ENCODE data around the gene PLK5.
"Not testable (repeated sequence)": the region's sequence is repeated elsewhere in the genome, so short reads cannot be mapped to it uniquely, and the experiment has no call there.

Gene PLK5

GRCh38 chr19:1526066-1526778 lies 2.3 kb downstream of the PLK5 start:
- no peak for DNase-seq

GRCh38 chr19:1526979-1527649 lies 3.2 kb downstream of the PLK5 start:
- DNase-seq, result no peak

GRCh38 chr19:1527650-1528309 lies 3.9 kb downstream of the PLK5 start:
- no peak for DNase-seq

- DNase-seq, result no peak
Observed at GRCh38 chr19:1528596-1529429, 4.9 kb downstream of the PLK5 start.

- no peak for DNase-seq
Observed at GRCh38 chr19:1529430-1529816, 5.5 kb downstream of the PLK5 start.

- not testable (repeated sequence) for DNase-seq
Observed at GRCh38 chr19:1530856-1531255, 7.0 kb downstream of the PLK5 start.

- no peak for DNase-seq
Observed at GRCh38 chr19:1531587-1531986, 7.7 kb downstream of the PLK5 start.

GRCh38 chr19:1532003-1532402 lies 8.1 kb downstream of the PLK5 start:
- no peak for DNase-seq

GRCh38 chr19:1533510-1534150 lies 9.8 kb downstream of the PLK5 start:
- DNase-seq, result no peak

- no peak for DNase-seq
Observed at GRCh38 chr19:1534972-1535371, 11.1 kb downstream of the PLK5 start.

- DNase-seq, result not testable (repeated sequence)
Observed at GRCh38 chr19:1535699-1536098, 11.8 kb downstream of the PLK5 start.

- DNase-seq, result no peak
Observed at GRCh38 chr19:1538978-1539377, 15.1 kb downstream of the PLK5 start.

- not testable (repeated sequence) for DNase-seq
Observed at GRCh38 chr19:1539749-1540148, 15.9 kb downstream of the PLK5 start.

- DNase-seq, result no peak
Observed at GRCh38 chr19:1540365-1540925, 16.6 kb downstream of the PLK5 start.

- DNase-seq, result no peak
Observed at GRCh38 chr19:1549332-1549945, 25.6 kb downstream of the PLK5 start.

GRCh38 chr19:1551068-1552040 lies 27.5 kb downstream of the PLK5 start:
- no peak for DNase-seq

- DNase-seq, result no peak
Observed at GRCh38 chr19:1553415-1553814, 29.5 kb downstream of the PLK5 start.

GRCh38 chr19:1554968-1555367 lies 31.1 kb downstream of the PLK5 start:
- DNase-seq, result no peak

- no peak for DNase-seq
Observed at GRCh38 chr19:1555487-1556389, 31.9 kb downstream of the PLK5 start.

Measured in CD4-positive, alpha-beta T cell treated with Interleukin-6 for 4 hours (primary cell).